ENCODE results near the gene MED19.
"Not testable (repeated sequence)": the region's sequence is repeated elsewhere in the genome, so short reads cannot be mapped to it uniquely, and the experiment has no call there.

MED19 gene

GRCh38 chr11:57704932-57705331 is 7.1 kb downstream of the MED19 start:
- no peak for DNase-seq (ENCODE audit: low read depth)
- TF ChIP-seq, protein P1, sequence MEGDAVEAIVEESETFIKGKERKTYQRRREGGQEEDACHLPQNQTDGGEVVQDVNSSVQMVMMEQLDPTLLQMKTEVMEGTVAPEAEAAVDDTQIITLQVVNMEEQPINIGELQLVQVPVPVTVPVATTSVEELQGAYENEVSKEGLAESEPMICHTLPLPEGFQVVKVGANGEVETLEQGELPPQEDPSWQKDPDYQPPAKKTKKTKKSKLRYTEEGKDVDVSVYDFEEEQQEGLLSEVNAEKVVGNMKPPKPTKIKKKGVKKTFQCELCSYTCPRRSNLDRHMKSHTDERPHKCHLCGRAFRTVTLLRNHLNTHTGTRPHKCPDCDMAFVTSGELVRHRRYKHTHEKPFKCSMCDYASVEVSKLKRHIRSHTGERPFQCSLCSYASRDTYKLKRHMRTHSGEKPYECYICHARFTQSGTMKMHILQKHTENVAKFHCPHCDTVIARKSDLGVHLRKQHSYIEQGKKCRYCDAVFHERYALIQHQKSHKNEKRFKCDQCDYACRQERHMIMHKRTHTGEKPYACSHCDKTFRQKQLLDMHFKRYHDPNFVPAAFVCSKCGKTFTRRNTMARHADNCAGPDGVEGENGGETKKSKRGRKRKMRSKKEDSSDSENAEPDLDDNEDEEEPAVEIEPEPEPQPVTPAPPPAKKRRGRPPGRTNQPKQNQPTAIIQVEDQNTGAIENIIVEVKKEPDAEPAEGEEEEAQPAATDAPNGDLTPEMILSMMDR (IDR thresholded peaks at IDR 0.05; ENCODE audit: low read depth, low read length, missing control alignments), result no peak
- no peak overlapping the region for H3K4me3 ChIP-seq (ENCODE audit: low read depth, low read length)
- in situ Hi-C loops (cut with HindIII; ENCODE audit: low sequenced_read_pairs), result loop anchor here (5.0 kb wide), 1 partner anchor 38 kb away; the partner anchor contains the start of gene ZDHHC5

DNA sequence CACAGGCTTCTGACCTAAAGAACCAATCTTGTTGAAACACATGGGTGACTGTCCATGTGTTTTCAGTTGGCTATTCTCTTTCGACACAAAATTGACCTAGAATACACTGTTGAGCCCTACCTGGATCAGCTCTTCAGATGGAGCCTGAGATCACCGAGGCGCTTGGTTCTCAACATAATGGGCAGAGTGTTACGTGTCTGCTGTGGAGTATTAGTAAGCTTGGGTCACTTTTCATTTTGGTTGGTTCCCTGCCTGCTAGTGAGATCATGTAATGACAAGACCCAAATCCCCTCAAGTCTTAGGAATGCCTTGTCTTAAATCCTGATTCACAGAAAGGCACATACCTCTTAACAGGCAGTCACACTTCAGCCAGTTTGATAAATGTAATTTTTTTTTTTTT is 8.7 kb downstream of the MED19 start:
- H3K4me3 ChIP-seq (ENCODE audit: low read depth, low read length), result no peak overlapping the region
- in situ Hi-C loops (cut with HindIII; ENCODE audit: low sequenced_read_pairs), result loop anchor here (5.0 kb wide), 1 partner anchor 36 kb away; the partner anchor contains the start of gene ZDHHC5
- TF ChIP-seq, protein P1 (IDR thresholded peaks at IDR 0.05; ENCODE audit: low read depth, low read length, missing control alignments), result no peak
- DNase-seq (ENCODE audit: low read depth), result no peak

DNA sequence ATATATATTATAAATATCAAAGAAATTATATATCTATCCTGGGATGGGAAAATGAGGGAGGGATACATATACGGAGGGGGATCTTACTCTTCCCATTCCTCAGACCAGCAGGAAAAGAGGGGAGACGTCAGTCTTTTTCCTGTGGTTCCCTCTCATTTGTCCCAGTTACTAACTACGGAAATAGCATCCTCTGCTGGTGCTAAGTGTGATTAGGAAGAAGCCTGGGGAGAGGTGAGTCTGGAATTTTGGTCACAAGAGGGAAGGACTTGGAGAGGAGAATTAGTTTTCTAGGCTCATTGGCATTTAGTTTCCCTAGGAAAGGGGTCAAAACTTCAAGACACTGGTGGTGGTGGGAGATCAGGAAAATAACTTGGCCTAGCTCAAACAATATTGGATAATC is 11.6 kb downstream of the MED19 start:
- TF ChIP-seq, protein P1 (IDR thresholded peaks at IDR 0.05; ENCODE audit: low read depth, low read length, missing control alignments), result no peak
- H3K4me3 ChIP-seq (ENCODE audit: low read depth, low read length), result no peak overlapping the region
- in situ Hi-C loops (cut with HindIII; ENCODE audit: low sequenced_read_pairs), result loop anchor here (5.0 kb wide), 1 partner anchor 33 kb away; the partner anchor contains the start of gene ZDHHC5
- no peak for DNase-seq (ENCODE audit: low read depth)

GRCh38 chr11:57699813-57700212 is 12.2 kb downstream of the MED19 start:
- DNase-seq (ENCODE audit: low read depth), result no peak
- TF ChIP-seq, protein P1 (IDR thresholded peaks at IDR 0.05; ENCODE audit: low read depth, low read length, missing control alignments), result no peak

DNA sequence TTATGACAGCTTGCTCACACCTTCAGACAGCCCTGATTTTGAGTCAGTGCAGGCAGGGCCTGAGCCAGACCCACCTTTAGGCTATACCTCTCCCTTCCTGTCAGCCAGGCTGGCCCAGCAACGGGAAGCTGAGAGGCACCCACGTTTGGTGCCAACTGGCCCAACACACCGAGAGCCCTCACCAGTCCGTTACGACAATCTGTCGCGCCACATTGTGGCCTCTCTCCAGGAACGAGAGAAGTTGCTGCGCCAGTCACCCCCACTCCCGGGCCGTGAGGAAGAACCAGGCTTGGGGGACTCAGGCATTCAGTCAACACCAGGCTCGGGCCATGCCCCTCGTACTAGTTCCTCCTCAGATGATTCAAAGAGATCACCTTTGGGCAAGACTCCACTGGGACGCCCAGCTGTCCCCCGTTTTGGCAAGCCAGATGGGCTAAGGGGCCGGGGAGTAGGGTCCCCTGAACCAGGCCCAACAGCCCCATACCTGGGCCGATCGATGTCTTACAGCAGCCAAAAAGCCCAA is 13.1 kb downstream of the MED19 start:
- in situ Hi-C loops (cut with HindIII; ENCODE audit: low sequenced_read_pairs), result no loop called here
- TF ChIP-seq, protein P1 (IDR thresholded peaks at IDR 0.05; ENCODE audit: low read depth, low read length, missing control alignments), result no peak
- DNase-seq (ENCODE audit: low read depth), result no peak
- H3K4me3 ChIP-seq (ENCODE audit: low read depth, low read length), result no peak overlapping the region

More at GRCh38 chr11:57699813-57700212, 12.2 kb downstream of the MED19 start:
- in situ Hi-C loops (cut with HindIII; ENCODE audit: low sequenced_read_pairs), result loop anchor here (5.0 kb wide), 1 partner anchor 33 kb away; the partner anchor contains the start of gene ZDHHC5
- H3K4me3 ChIP-seq (ENCODE audit: low read depth, low read length), result no peak overlapping the region

DNA sequence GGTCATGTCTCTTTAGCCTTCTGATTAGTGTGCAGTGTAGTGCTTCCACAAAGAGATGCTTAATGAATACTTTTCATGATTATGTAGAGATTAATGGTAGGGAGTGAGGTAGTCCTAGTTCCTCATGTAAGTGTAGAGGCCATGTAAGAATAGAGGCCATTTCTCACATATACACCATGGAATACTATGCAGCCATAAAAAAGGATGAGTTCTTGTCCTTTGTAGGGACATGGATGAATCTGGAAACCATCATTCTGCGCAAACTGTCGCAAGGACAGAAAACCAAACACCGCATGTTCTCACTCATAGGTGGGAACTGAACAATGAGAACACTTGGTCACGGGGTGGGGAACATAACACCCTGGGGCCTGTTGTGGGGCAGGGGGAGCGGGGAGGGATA is 21.5 kb downstream of the MED19 start:
- in situ Hi-C loops (cut with HindIII; ENCODE audit: low sequenced_read_pairs); H3K4me3 ChIP-seq (ENCODE audit: low read depth, low read length); DNase-seq (ENCODE audit: low read depth): not testable (repeated sequence)

GRCh38 chr11:57681168-57681567 is 30.8 kb downstream of the MED19 start:
- in situ Hi-C loops (cut with HindIII; ENCODE audit: low sequenced_read_pairs), result no loop called here
- DNase-seq (ENCODE audit: low read depth), result no peak
- TF ChIP-seq, protein P1 (IDR thresholded peaks at IDR 0.05; ENCODE audit: low read depth, low read length, missing control alignments), result no peak
- no peak overlapping the region for H3K4me3 ChIP-seq (ENCODE audit: low read depth, low read length)

Data from astrocyte of the cerebellum (primary cell).